KMS-11 (cell line): ENCODE measurements around the gene LARGE1.

Experiments used
- H2AFZ ChIP-seq: fragments of 200-600 bp; sonication (generic); 2 replicates; pipeline ENCODE4 v1.6.1; 2016; ENCODE audit warnings: antibody characterized with exemption, mixed run types, low read depth
- H3K27ac ChIP-seq: fragments of 200-600 bp; sonication (generic); 2 replicates; pipeline ENCODE4 v1.6.1; 2016; ENCODE audit warnings: mild to moderate bottlenecking, mixed run types
- H3K27me3 ChIP-seq: fragments of 200-600 bp; sonication (generic); 2 replicates; pipeline ENCODE4 v1.6.1; 2017; ENCODE audit warnings: mild to moderate bottlenecking, low read depth, mixed run types, moderate library complexity; ENCODE audit not compliant: insufficient read depth
- H3K36me3 ChIP-seq: fragments of 200-600 bp; sonication (generic); 2 replicates; pipeline ENCODE4 v1.6.1; 2017; ENCODE audit warnings: mild to moderate bottlenecking, mixed run types; ENCODE audit not compliant: insufficient read depth
- H3K4me1 ChIP-seq: fragments of 200-600 bp; sonication (generic); 2 replicates; pipeline ENCODE4 v1.6.1; 2016; ENCODE audit warnings: mild to moderate bottlenecking, low read depth, mixed run types; ENCODE audit not compliant: poor library complexity, severe bottlenecking
- H3K4me2 ChIP-seq: fragments of 200-600 bp; sonication (generic); 2 replicates; pipeline ENCODE4 v1.7.0; 2016; ENCODE audit warnings: mild to moderate bottlenecking, mixed run types
- H3K4me3 ChIP-seq: fragments of 200-600 bp; sonication (generic); IDR thresholded peaks from 2 replicates; pipeline ENCODE4 v1.6.1; 2017; ENCODE audit warnings: low read depth, low read length, mixed read lengths; ENCODE audit not compliant: insufficient read depth
- H3K79me2 ChIP-seq: fragments of 200-600 bp; sonication (generic); 2 replicates; pipeline ENCODE4 v1.6.1; 2016; ENCODE audit warnings: low read depth, mixed run types; ENCODE audit not compliant: insufficient read depth
- H3K9ac ChIP-seq: fragments of 200-600 bp; sonication (generic); 2 replicates; pipeline ENCODE4 v1.6.1; 2016; ENCODE audit warnings: mild to moderate bottlenecking, mixed run types
- H4K20me1 ChIP-seq: fragments of 200-600 bp; sonication (generic); 2 replicates; pipeline ENCODE4 v1.6.1; 2016; ENCODE audit warnings: mild to moderate bottlenecking, mixed run types; ENCODE audit not compliant: insufficient read depth
- CTCF ChIP-seq: fragments of 200-600 bp; sonication (generic); conservative IDR thresholded peaks from 2 replicates; pipeline ENCODE4 v1.6.1; 2017; ENCODE audit warnings: low read depth, mild to moderate bottlenecking, antibody characterized with exemption, low read length, moderate library complexity, mixed read lengths

LARGE1 gene

GRCh38 chr22:33656808-33657628 is 263.3 kb downstream of the LARGE1 start:
- Histone ChIP-seq H3K4me1 (no peaks in the 10 kb centered on the region), H3K4me2 (no peak overlapping the region), H3K79me2 (no peaks in the 10 kb centered on the region), H2AFZ (no peak overlapping the region), H3K9ac (no peak overlapping the region), H3K27ac (no peak overlapping the region), H4K20me1 (no peaks in the 10 kb centered on the region), H3K36me3 (no peaks in the 10 kb centered on the region), H3K27me3 (no peaks in the 10 kb centered on the region), H3K4me3 (no peak overlapping the region)
- TF ChIP-seq CTCF: no peak

- no peak overlapping the region for H3K9ac ChIP-seq
These were observed 265.9 kb downstream of the LARGE1 start for GRCh38 chr22:33654173-33654895.

GRCh38 chr22:33653532-33654063 is 266.7 kb downstream of the LARGE1 start:
- H4K20me1 ChIP-seq: no peaks in the 10 kb centered on the region
- H3K27me3 ChIP-seq: no peaks in the 10 kb centered on the region
- H3K4me3 ChIP-seq: no peak overlapping the region
- H2AFZ ChIP-seq: no peak overlapping the region
- no peak for TF ChIP-seq CTCF
- no peak overlapping the region for H3K4me2 ChIP-seq
- no peaks in the 10 kb centered on the region for H3K79me2 ChIP-seq
- no peak overlapping the region for H3K9ac ChIP-seq
- no peaks in the 10 kb centered on the region for H3K4me1 ChIP-seq
- no peaks in the 10 kb centered on the region for H3K36me3 ChIP-seq
- H3K27ac ChIP-seq: no peak overlapping the region

More at GRCh38 chr22:33654173-33654895, 265.9 kb downstream of the LARGE1 start:
- Histone ChIP-seq H4K20me1 (no peaks in the 10 kb centered on the region), H3K27ac (no peak overlapping the region), H3K4me2 (no peak overlapping the region), H3K27me3 (no peaks in the 10 kb centered on the region), H3K4me3 (no peak overlapping the region), H3K79me2 (no peaks in the 10 kb centered on the region), H3K36me3 (no peaks in the 10 kb centered on the region), H3K4me1 (no peaks in the 10 kb centered on the region), H2AFZ (no peak overlapping the region)
- no peak for TF ChIP-seq CTCF

- TF ChIP-seq CTCF: no peak
- no peak overlapping the region for H3K4me2 ChIP-seq
- no peaks in the 10 kb centered on the region for H4K20me1 ChIP-seq
- no peaks in the 10 kb centered on the region for H3K36me3 ChIP-seq
- no peak overlapping the region for H3K9ac ChIP-seq
- no peak overlapping the region for H2AFZ ChIP-seq
- no peak overlapping the region for H3K4me3 ChIP-seq
- H3K27ac ChIP-seq: no peak overlapping the region
- no peaks in the 10 kb centered on the region for H3K4me1 ChIP-seq
- no peaks in the 10 kb centered on the region for H3K27me3 ChIP-seq
- H3K79me2 ChIP-seq: no peaks in the 10 kb centered on the region
These were observed 267.7 kb downstream of the LARGE1 start for GRCh38 chr22:33652615-33653014.
